HepG2 (cell line): ENCODE measurements around the gene MKRN1. TPM values are rescaled to one million over a fixed set of nuclear protein-coding genes. Genes with fewer than 3 reads are reported as not detected.

Experiments used
- ATF7-NPFF ChIP-seq: sonication (generic); formaldehyde crosslinking; IDR thresholded peaks from 2 replicates; pipeline ENCODE4 v1.8.1; 2023; ENCODE audit warnings: mild to moderate bottlenecking, low read depth, missing genetic modification reagents, moderate library complexity
- CC2D1A ChIP-seq: sonication (generic); formaldehyde crosslinking; IDR thresholded peaks from 2 replicates; pipeline ENCODE4 v1.8.1; 2023; ENCODE audit warnings: mild to moderate bottlenecking, missing genetic modification reagents
- EHMT2 ChIP-seq: fragments of 200-600 bp; sonication (generic); IDR thresholded peaks from 2 replicates; pipeline ENCODE4 v1.7.0; 2017; ENCODE audit warnings: antibody characterized with exemption, low read depth, low read length, borderline replicate concordance
- ELF1 ChIP-seq: sonication (generic); formaldehyde crosslinking; IDR thresholded peaks from 2 replicates; pipeline ENCODE4 v1.4.0; 2020; ENCODE audit warnings: missing genetic modification reagents
- ERF ChIP-seq: IDR thresholded peaks from 2 replicates; pipeline ENCODE4 v1.6.1; 2018; ENCODE audit warnings: missing biosample characterization, missing genetic modification reagents
- FOXK2 ChIP-seq: fragments of 450-650 bp; IDR thresholded peaks from 2 replicates; pipeline ENCODE4 v1.6.1; 2016
- KAT8 ChIP-seq: IDR thresholded peaks from 2 replicates; pipeline ENCODE4 v1.6.1; 2016; ENCODE audit warnings: missing genetic modification reagents, missing compliant biosample characterization
- MIER3 ChIP-seq: IDR thresholded peaks from 2 replicates; pipeline ENCODE4 v1.6.1; 2016; ENCODE audit warnings: missing compliant biosample characterization, borderline replicate concordance
- NCOA2 ChIP-seq: sonication (generic); formaldehyde crosslinking; IDR thresholded peaks from 2 replicates; pipeline ENCODE4 v1.8.0; 2022; ENCODE audit warnings: inconsistent platforms
- PATZ1 ChIP-seq: sonication (generic); formaldehyde crosslinking; IDR thresholded peaks from 2 replicates; pipeline ENCODE4 v1.4.0; 2020; ENCODE audit warnings: missing genetic modification reagents
- PHF5A ChIP-seq: IDR thresholded peaks from one replicate; pipeline ENCODE4 v1.6.1; 2018; ENCODE audit warnings: low read depth, missing genetic modification reagents; ENCODE audit not compliant: unreplicated experiment
- POLR2G ChIP-seq: fragments of 200-400 bp; formaldehyde crosslinking; IDR thresholded peaks from 2 replicates; pipeline ENCODE4 v1.6.1; 2018; ENCODE audit warnings: mild to moderate bottlenecking, low read depth, low read length, moderate library complexity
- WIZ ChIP-seq: sonication (generic); formaldehyde crosslinking; IDR thresholded peaks from 2 replicates; pipeline ENCODE4 v1.5.1; 2020; ENCODE audit warnings: mild to moderate bottlenecking, missing genetic modification reagents
- ZBTB21 ChIP-seq: sonication (generic); formaldehyde crosslinking; IDR thresholded peaks from 2 replicates; pipeline ENCODE4 v1.4.0; 2020; ENCODE audit warnings: missing genetic modification reagents
- ZMYM4 ChIP-seq: sonication (generic); formaldehyde crosslinking; IDR thresholded peaks from 2 replicates; pipeline ENCODE4 v1.8.1; 2023; ENCODE audit warnings: mild to moderate bottlenecking, missing genetic modification reagents
- ZNF264 ChIP-seq: sonication (generic); formaldehyde crosslinking; IDR thresholded peaks from 2 replicates; pipeline ENCODE4 v1.4.0; 2020; ENCODE audit warnings: missing genetic modification reagents
- ZNF468 ChIP-seq: sonication (generic); formaldehyde crosslinking; IDR thresholded peaks from 2 replicates; pipeline ENCODE4 v1.8.0; 2022; ENCODE audit warnings: mild to moderate bottlenecking, moderate library complexity, missing genetic modification reagents
- ZNF556 ChIP-seq: sonication (generic); formaldehyde crosslinking; IDR thresholded peaks from 2 replicates; pipeline ENCODE4 v1.4.0; 2020; ENCODE audit warnings: mild to moderate bottlenecking, missing genetic modification reagents, borderline replicate concordance
- ZNF563 ChIP-seq: sonication (generic); formaldehyde crosslinking; IDR thresholded peaks from 2 replicates; pipeline ENCODE4 v1.8.0; 2022; ENCODE audit warnings: mild to moderate bottlenecking, moderate library complexity, missing genetic modification reagents
- ZNF773 ChIP-seq: sonication (generic); formaldehyde crosslinking; IDR thresholded peaks from 2 replicates; pipeline ENCODE4 v1.4.0; 2020; ENCODE audit warnings: missing genetic modification reagents, borderline replicate concordance
- ZSCAN30 ChIP-seq: sonication (generic); formaldehyde crosslinking; IDR thresholded peaks from 2 replicates; pipeline ENCODE4 v1.5.0; 2020; ENCODE audit warnings: mild to moderate bottlenecking, missing genetic modification reagents
- polyA plus RNA-seq, 8 experiments: library from polyadenylated mRNA; depleted of rRNA in 3 of 8; stranded (reverse) in 7 of 8; unstranded in 1 of 8; fragments of >200 nt; fragmentation: Illumina TruSeq in 4 of 8; extraction: Trizol in 4 of 8; gene quantifications; 2 replicates each; pipeline versions ENCODE4 v1.2.1 to v1.2.3, GENCODE V29; 2011 to 2016; ENCODE audit warnings: low read depth in 4 of 8, missing spikeins in 1 of 8, mixed read lengths in 1 of 8; ENCODE audit not compliant: insufficient read depth in 1 of 8
- total RNA-seq, 5 experiments: library from RNA; depleted of rRNA; stranded (reverse); fragments of >200 nt; fragmentation: Illumina TruSeq; extraction: Trizol; gene quantifications; 2 replicates each; pipeline ENCODE4 v1.2.3, GENCODE V29; 2016; ENCODE audit warnings: low read depth in 1 of 5
- TF ChIP-seq, protein P1 (sequence below): sonication (generic); formaldehyde crosslinking; IDR thresholded peaks from 2 replicates; pipeline ENCODE4 v1.4.0; 2020; ENCODE audit warnings: missing genetic modification reagents, mild to moderate bottlenecking, borderline replicate concordance
- TF ChIP-seq, protein P2 (sequence below), 2 experiments: sonication (generic) in 1 of 2; formaldehyde crosslinking in 1 of 2; IDR thresholded peaks; 2 replicates each; pipeline versions ENCODE4 v1.5.1 to v1.6.1; 2011 to 2020; ENCODE audit warnings: borderline replicate concordance in 1 of 2, low read depth in 1 of 2, low read length in 1 of 2, mild to moderate bottlenecking in 1 of 2, missing genetic modification reagents in 1 of 2, moderate library complexity in 1 of 2
- TF ChIP-seq, protein P3 (sequence below): IDR thresholded peaks from 2 replicates; pipeline ENCODE4 v1.6.1; 2016; ENCODE audit warnings: missing genetic modification reagents, missing compliant biosample characterization

Gene MKRN1
- total and polyA plus RNA-seq, 2 of the 13 experiments (the other 11 are each of a cell fraction or from before 2014, with no cell fraction given), result 28.5 to 32.8 TPM

GRCh38 chr7:140479062-140479738 lies at the start of gene MKRN1 (continued):
- TF ChIP-seq ZSCAN30 (no peak), ERF (CRISPR knock-in tag) (peak; percentile 84), MIER3 (CRISPR knock-in tag) (peak; percentile 16; the same call in 1 of the 2 replicates), ZNF556 (CRISPR knock-in tag) (no peak), PATZ1 (CRISPR knock-in tag) (peak; percentile 72; the same call in 1 of the 2 replicates), ZMYM4 (CRISPR knock-in tag) (peak; percentile 63), KAT8 (peak; percentile 95), ZNF773 (CRISPR knock-in tag) (no peak), ZBTB21 (CRISPR knock-in tag) (no peak), POLR2G (peak; percentile 90), NCOA2 (CRISPR knock-in tag) (peak; percentile 33; the same call in 1 of the 2 replicates), ELF1 (CRISPR knock-in tag) (peak; percentile 98), FOXK2 (peak; percentile 51; the same call in 1 of the 2 replicates), EHMT2 (no peak), ZNF468 (no peak), ATF7-NPFF (CRISPR knock-in tag) (peak; percentile 79; the same call in 1 of the 2 replicates), CC2D1A (CRISPR knock-in tag) (0 out of 2 replicates have a peak, but pooled peaks have one; percentile 54), WIZ (CRISPR knock-in tag) (no peak), ZNF563 (CRISPR knock-in tag) (peak; percentile 78), PHF5A (CRISPR knock-in tag) (peak; percentile 29), ZNF264 (CRISPR knock-in tag) (peak; percentile 99)
- TF ChIP-seq, protein P1, sequence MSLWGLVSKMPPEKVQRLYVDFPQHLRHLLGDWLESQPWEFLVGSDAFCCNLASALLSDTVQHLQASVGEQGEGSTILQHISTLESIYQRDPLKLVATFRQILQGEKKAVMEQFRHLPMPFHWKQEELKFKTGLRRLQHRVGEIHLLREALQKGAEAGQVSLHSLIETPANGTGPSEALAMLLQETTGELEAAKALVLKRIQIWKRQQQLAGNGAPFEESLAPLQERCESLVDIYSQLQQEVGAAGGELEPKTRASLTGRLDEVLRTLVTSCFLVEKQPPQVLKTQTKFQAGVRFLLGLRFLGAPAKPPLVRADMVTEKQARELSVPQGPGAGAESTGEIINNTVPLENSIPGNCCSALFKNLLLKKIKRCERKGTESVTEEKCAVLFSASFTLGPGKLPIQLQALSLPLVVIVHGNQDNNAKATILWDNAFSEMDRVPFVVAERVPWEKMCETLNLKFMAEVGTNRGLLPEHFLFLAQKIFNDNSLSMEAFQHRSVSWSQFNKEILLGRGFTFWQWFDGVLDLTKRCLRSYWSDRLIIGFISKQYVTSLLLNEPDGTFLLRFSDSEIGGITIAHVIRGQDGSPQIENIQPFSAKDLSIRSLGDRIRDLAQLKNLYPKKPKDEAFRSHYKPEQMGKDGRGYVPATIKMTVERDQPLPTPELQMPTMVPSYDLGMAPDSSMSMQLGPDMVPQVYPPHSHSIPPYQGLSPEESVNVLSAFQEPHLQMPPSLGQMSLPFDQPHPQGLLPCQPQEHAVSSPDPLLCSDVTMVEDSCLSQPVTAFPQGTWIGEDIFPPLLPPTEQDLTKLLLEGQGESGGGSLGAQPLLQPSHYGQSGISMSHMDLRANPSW (CRISPR knock-in tag), result 0 out of 2 replicates have a peak, but pooled peaks have one; percentile 20
- TF ChIP-seq, protein P2, sequence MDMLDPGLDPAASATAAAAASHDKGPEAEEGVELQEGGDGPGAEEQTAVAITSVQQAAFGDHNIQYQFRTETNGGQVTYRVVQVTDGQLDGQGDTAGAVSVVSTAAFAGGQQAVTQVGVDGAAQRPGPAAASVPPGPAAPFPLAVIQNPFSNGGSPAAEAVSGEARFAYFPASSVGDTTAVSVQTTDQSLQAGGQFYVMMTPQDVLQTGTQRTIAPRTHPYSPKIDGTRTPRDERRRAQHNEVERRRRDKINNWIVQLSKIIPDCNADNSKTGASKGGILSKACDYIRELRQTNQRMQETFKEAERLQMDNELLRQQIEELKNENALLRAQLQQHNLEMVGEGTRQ (IDR thresholded peaks at IDR 0.05; ENCODE audit: low read depth, low read length), result no peak
- TF ChIP-seq, protein P2 (CRISPR knock-in tag; IDR thresholded peaks at IDR 0.05; ENCODE audit: borderline replicate concordance), result no peak
- TF ChIP-seq, protein P3, sequence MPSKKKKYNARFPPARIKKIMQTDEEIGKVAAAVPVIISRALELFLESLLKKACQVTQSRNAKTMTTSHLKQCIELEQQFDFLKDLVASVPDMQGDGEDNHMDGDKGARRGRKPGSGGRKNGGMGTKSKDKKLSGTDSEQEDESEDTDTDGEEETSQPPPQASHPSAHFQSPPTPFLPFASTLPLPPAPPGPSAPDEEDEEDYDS (CRISPR knock-in tag), result peak; percentile 83
